Spinal cord (tissue), 10 donors: ENCODE results near the gene PSTPIP2. TPM values are rescaled to one million over a fixed set of nuclear protein-coding genes. Genes with fewer than 3 reads are reported as not detected.

Source experiments
- DNase-seq, 6 donors: peaks; one replicate each; pipeline versions ENCODE4 v3.0.0 to v3.0.0-alpha.2; 2013 to 2015; ENCODE audit warnings: low spot score in 6 of 6, low read depth in 4 of 6
- H3K27ac ChIP-seq: one replicate; pipeline ENCODE4 v1.5.1; 2013; ENCODE audit warnings: low read depth, low read length, control low read depth
- H3K27me3 ChIP-seq: one replicate; pipeline ENCODE4 v1.6.1; 2013; ENCODE audit warnings: low read length; ENCODE audit not compliant: control insufficient read depth, insufficient read depth
- H3K36me3 ChIP-seq: one replicate; pipeline ENCODE4 v1.6.1; 2013; ENCODE audit warnings: low read length; ENCODE audit not compliant: control insufficient read depth, insufficient read depth
- H3K4me1 ChIP-seq: one replicate; pipeline ENCODE4 v1.6.1; 2013; ENCODE audit warnings: low read length; ENCODE audit not compliant: control insufficient read depth, insufficient read depth
- H3K4me3 ChIP-seq: one replicate; pipeline ENCODE4 v1.5.1; 2013; ENCODE audit warnings: low read depth, low read length, control low read depth
- H3K9me3 ChIP-seq: one replicate; pipeline ENCODE4 v1.6.1; 2013; ENCODE audit warnings: low read length; ENCODE audit not compliant: control insufficient read depth, insufficient read depth
- WGBS: methylation state at CpG from one replicate; pipeline ENCODE4 v1.1.5; 2013; ENCODE audit warnings: missing lambda C conversion rate; ENCODE audit not compliant: insufficient coverage; 5-methylcytosine and 5-hydroxymethylcytosine counted together
- polyA plus RNA-seq, 2 donors: library from polyadenylated mRNA; unstranded; fragments of 120-200 nt; gene quantifications; one replicate each; pipeline ENCODE4 v1.2.1, GENCODE V29; 2013; ENCODE audit not compliant: insufficient read length in 2 of 2
- total RNA-seq, 2 donors: library from RNA; depleted of rRNA in 1 of 2; stranded (reverse); fragments of 120-200 nt in 1 of 2; fragments of >200 nt in 1 of 2; gene quantifications; one replicate each; pipeline versions ENCODE4 v1.2.3 to v1.2.4, GENCODE V29; 2013 to 2014
- donor health status: healthy.

The PSTPIP2 gene
- total and polyA plus RNA-seq, 4 donors, result 2.2 to 8.8 (median 4.3) TPM

- no peaks in the 10 kb centered on the region for H3K4me1 ChIP-seq
- no peak overlapping the region for H3K27ac ChIP-seq
- H3K4me3 ChIP-seq, result no peak overlapping the region
- H3K36me3 ChIP-seq, result no peaks in the 10 kb centered on the region
- no peak for DNase-seq
- WGBS, result 89% methylated on average over 6 of the region's 6 CpGs
- no peaks in the 10 kb centered on the region for H3K27me3 ChIP-seq
- H3K9me3 ChIP-seq, result no peaks in the 10 kb centered on the region
These were observed 25.9 kb downstream of the PSTPIP2 start for GRCh38 chr18:46046126-46046525.

GRCh38 chr18:46042571-46043123, 29.4 kb downstream of the PSTPIP2 start:
- Histone ChIP-seq H3K36me3 (no peaks in the 10 kb centered on the region), H3K4me3 (no peak overlapping the region), H3K4me1 (no peaks in the 10 kb centered on the region), H3K27ac (no peak overlapping the region), H3K27me3 (no peaks in the 10 kb centered on the region), H3K9me3 (no peaks in the 10 kb centered on the region)
- peak in 1 of 6 donors; percentile 10 for DNase-seq
- 40% methylated on average over 2 of the region's 3 CpGs for WGBS

DNA sequence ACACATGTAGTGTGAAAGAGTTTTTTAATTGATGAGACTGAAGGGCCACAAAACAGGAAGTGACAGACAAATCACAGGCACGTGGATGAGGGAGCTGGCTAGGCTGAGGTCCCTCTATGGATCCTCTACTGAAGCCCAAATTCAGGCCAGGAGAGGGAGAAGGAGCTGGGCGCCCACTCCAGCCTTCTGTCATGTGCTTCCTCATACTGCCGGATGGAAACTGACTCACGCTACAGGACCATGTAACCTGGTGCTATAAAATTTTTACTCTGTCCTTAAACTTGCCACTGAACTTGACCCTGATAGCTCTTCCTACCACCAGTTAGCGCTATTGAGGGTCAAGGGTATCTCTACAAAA, 31.3 kb downstream of the PSTPIP2 start:
- Histone ChIP-seq H3K4me1 (no peaks in the 10 kb centered on the region), H3K27me3 (no peaks in the 10 kb centered on the region), H3K9me3 (no peaks in the 10 kb centered on the region), H3K4me3 (no peak overlapping the region), H3K27ac (no peak overlapping the region), H3K36me3 (no peaks in the 10 kb centered on the region)
- no peak for DNase-seq
- WGBS, result 73% methylated on average over 3 of the region's 5 CpGs

DNA sequence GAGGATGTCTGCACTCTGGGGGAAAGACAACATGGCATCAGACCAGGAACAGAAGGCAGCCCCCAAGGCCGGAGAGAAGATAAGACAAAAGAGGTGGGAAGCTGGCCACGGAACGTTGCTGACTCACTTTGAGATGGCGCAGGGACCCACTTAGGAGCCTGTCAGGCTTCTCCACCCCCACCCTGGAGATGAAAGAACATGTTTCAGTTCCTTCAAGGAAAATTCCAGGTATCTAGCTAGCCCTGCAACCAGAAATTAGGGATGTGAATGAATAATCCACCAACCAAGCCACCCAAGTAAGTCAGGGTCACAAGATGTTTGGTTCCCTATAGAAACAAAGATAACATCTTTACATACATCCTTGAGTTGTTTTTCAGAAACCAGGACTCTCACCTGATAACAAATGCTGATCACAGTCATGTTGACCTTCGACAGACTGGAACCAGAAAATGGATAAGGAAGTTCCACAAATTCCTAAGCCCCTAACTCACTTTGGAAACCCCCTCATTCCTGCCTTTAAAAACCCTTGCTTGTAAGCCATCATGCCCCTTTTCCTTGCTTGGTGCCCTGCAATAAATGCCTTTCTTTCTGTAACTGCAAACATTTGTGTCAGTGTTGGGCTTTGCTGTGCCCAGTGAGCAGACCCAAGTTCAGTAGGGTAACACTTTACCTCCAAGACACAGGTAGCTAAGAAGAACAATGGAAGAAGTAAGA, 31.9 kb downstream of the PSTPIP2 start:
- Histone ChIP-seq H3K4me1 (no peaks in the 10 kb centered on the region), H3K9me3 (no peaks in the 10 kb centered on the region), H3K27me3 (no peaks in the 10 kb centered on the region), H3K27ac (no peak overlapping the region), H3K4me3 (no peak overlapping the region), H3K36me3 (no peaks in the 10 kb centered on the region)
- 80% methylated on average over 2 of the region's 5 CpGs for WGBS
- DNase-seq, result no peak

DNA sequence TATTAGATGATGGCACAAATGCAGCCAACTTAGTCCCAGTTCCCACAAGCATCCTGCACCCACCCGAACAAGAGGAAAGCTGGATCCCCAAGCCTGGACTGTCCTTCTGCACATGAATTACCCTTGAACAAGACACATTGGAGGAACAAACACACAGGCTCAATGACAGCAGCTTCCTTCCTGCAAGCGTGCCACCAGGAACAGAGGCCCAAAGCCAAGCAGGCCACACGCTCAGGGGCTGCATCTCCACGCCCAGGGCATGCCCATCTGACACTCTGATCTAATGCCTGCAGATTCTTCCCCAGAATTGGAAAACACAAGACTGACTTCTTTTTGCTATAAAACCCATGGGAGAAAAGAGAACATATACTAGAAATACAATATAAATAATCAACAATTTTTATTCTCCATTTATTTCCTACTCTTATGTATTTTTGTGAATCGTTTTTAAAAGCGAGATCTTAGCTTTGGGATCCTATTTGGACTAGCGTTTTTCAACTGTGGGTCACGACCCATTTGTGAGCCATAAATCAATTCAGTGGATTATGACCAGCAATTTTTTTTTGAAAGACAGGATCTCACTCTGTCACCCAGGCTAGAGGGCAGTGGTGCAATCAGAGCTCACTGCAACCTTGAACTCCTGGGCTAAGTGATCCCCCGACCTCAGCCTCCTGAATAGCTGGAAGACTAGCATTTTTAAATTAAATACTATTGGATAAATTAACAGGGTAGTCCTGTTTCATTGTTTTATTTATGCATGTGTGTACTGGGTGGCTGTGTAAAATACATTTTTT, 34.4 kb downstream of the PSTPIP2 start:
- Histone ChIP-seq H3K27me3 (no peaks in the 10 kb centered on the region), H3K27ac (no peak overlapping the region), H3K36me3 (no peaks in the 10 kb centered on the region), H3K9me3 (no peaks in the 10 kb centered on the region), H3K4me3 (no peak overlapping the region), H3K4me1 (no peaks in the 10 kb centered on the region)
- no peak for DNase-seq
- 88% methylated on average over 8 of the region's 9 CpGs for WGBS

- DNase-seq, result peak in 1 of 6 donors; percentile 67
- H3K4me3 ChIP-seq, result no peak overlapping the region
- H3K9me3 ChIP-seq, result peaks cover under 1% of the 10 kb centered on the region
- no peaks in the 10 kb centered on the region for H3K36me3 ChIP-seq
- H3K4me1 ChIP-seq, result no peaks in the 10 kb centered on the region
- no peak overlapping the region for H3K27ac ChIP-seq
- H3K27me3 ChIP-seq, result no peaks in the 10 kb centered on the region
- 100% methylated on average over 2 of the region's 2 CpGs for WGBS
These were observed 36.1 kb downstream of the PSTPIP2 start for GRCh38 chr18:46035696-46036680.

GRCh38 chr18:46034230-46034629, 37.8 kb downstream of the PSTPIP2 start:
- no peak overlapping the region for H3K27ac ChIP-seq
- H3K4me1 ChIP-seq, result no peaks in the 10 kb centered on the region
- H3K36me3 ChIP-seq, result no peaks in the 10 kb centered on the region
- peaks cover 2% of the 10 kb centered on the region for H3K9me3 ChIP-seq
- no peaks in the 10 kb centered on the region for H3K27me3 ChIP-seq
- no CpG with 5 or more reads among the region's 1 CpG for WGBS
- H3K4me3 ChIP-seq, result no peak overlapping the region
- DNase-seq, result no peak

DNA sequence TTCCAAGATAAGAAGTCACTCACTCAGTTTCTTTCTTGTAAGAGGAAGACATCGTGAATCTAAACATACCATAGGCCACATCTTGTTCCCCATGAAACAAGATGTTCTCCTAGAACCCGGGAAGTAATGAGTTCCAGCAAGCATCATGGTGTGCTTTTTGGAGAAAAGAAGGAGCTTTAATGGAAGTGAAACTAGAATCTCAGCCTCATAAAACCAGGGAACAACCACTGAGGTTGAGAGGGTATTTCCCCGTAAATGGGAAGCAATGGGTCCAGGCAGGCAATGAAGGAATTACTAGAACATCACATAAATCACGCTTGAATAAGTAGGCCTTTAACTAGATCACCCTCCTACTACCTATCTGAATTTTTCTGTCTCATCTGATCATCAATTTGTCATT, 40.3 kb downstream of the PSTPIP2 start:
- 100% methylated on average over 1 of the region's 4 CpGs for WGBS
- Histone ChIP-seq H3K27me3 (peaks cover 9% of the 10 kb centered on the region), H3K4me3 (no peak overlapping the region), H3K36me3 (no peaks in the 10 kb centered on the region), H3K9me3 (peaks cover 2% of the 10 kb centered on the region), H3K27ac (no peak overlapping the region), H3K4me1 (peaks cover 9% of the 10 kb centered on the region)
- no peak for DNase-seq

DNA sequence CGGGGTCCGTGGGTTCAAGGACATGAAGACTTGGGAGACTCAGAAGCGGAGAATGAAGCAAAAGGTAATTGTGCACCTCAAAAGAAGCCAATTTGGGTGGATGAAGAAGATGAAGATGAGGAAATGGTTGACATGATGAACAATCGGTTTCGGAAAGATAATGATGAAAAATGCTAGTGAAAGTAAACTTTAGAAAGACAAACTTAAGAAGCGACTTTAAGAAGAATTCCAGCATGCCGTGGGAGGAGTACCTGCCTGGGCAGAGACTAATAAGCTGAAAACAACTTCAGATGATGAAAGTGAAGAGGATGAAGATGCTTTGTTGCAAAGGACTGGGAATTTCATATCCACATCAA, 43.5 kb downstream of the PSTPIP2 start:
- H3K27me3 ChIP-seq, result peaks cover 9% of the 10 kb centered on the region
- peaks cover 9% of the 10 kb centered on the region for H3K4me1 ChIP-seq
- peaks cover 2% of the 10 kb centered on the region for H3K9me3 ChIP-seq
- peak overlapping the region; percentile 63 for H3K4me3 ChIP-seq
- peak overlapping the region; percentile 71 for H3K27ac ChIP-seq
- 60% methylated on average over 6 of the region's 7 CpGs for WGBS
- no peak for DNase-seq
- H3K36me3 ChIP-seq, result no peaks in the 10 kb centered on the region
